Left lung (tissue), 10 donors: Measurements from ENCODE around the gene VWCE. TPM values are rescaled to one million over a fixed set of nuclear protein-coding genes. Genes with fewer than 3 reads are reported as not detected.

ENCODE experiments used
- ATAC-seq: fragments of 200-7000 bp; cut with Tn5 transposase; one replicate; pipeline ENCODE4 v1.9.1; 2020; ENCODE audit warnings: moderate library complexity
- DNase-seq, 4 donors: peaks; one replicate each; pipeline ENCODE4 v3.0.0-alpha.2; 2013 to 2020
- H3K27ac ChIP-seq, 2 donors: fragments of 200-600 bp; sonication (generic) in 1 of 2; one replicate each; pipeline versions ENCODE4 v1.5.0 to v1.8.0; 2020 to 2021
- H3K27me3 ChIP-seq, 2 donors: fragments of 200-600 bp; sonication (generic) in 1 of 2; one replicate each; pipeline versions ENCODE4 v1.5.0 to v1.8.0; 2020 to 2021
- H3K36me3 ChIP-seq, 2 donors: fragments of 200-600 bp; sonication (generic) in 1 of 2; one replicate each; pipeline versions ENCODE4 v1.5.0 to v1.8.0; 2020 to 2021
- H3K4me1 ChIP-seq, 2 donors: fragments of 200-600 bp; one replicate each; pipeline ENCODE4 v1.8.0; 2021
- H3K4me3 ChIP-seq, 2 donors: fragments of 200-600 bp; sonication (generic) in 1 of 2; one replicate each; pipeline versions ENCODE4 v1.5.0 to v1.8.0; 2020 to 2021; ENCODE audit warnings: mild to moderate bottlenecking in 1 of 2
- H3K9me3 ChIP-seq, 2 donors: fragments of 200-600 bp; sonication (generic) in 1 of 2; one replicate each; pipeline versions ENCODE4 v1.5.0 to v1.8.0; 2020 to 2021
- CTCF ChIP-seq, 2 donors: fragments of 200-600 bp; sonication (generic) in 1 of 2; IDR thresholded peaks; one replicate each; pipeline versions ENCODE4 v1.5.0 to v1.8.0; 2021; ENCODE audit warnings: antibody characterized with exemption in 2 of 2
- intact Hi-C, 2 donors: fragments of 100-400 bp; cut with DNase I; formaldehyde crosslinking; loops; one replicate each; pipeline versions ENCODE4 v1.11.2 to v1.14.2; 2022
- polyA plus RNA-seq, 6 donors: library from polyadenylated mRNA; unstranded; fragments of 120-200 nt; gene quantifications; one replicate each; pipeline ENCODE4 v1.2.1, GENCODE V29; 2013; ENCODE audit not compliant: insufficient read length in 6 of 6
- total RNA-seq, 2 donors: library from RNA; stranded (reverse); fragmentation: NEBNext Ultra II Directional; extraction: Animal tissue kit (Norgen Biotek cat#: 25700); gene quantifications; one replicate each; pipeline ENCODE4 v1.2.1, GENCODE V29; 2021
- donor health status: DM: no; HTN: yes; CAD: no.
- donor health status: DM: no; HTN: no; CAD: no.

VWCE gene
- total and polyA plus RNA-seq, 8 donors, result 0.55 to 3.6 (median 1.8) TPM

GRCh38 chr11:61302550-61302949, 7.4 kb upstream of the VWCE start:
- Histone ChIP-seq H3K27ac (no peak overlapping the region), H3K4me1 (peaks cover 2 to 7% of the 10 kb centered on the region in 2 donors), H3K27me3 (no peaks in the 10 kb centered on the region), H3K36me3 (peaks cover 0 to 100% of the 10 kb centered on the region in 2 donors), H3K9me3 (no peaks in the 10 kb centered on the region), H3K4me3 (no peak overlapping the region)
- TF ChIP-seq CTCF (IDR thresholded peaks at IDR 0.05), result no peak
- DNase-seq (no peak), ATAC-seq (no peak)
- intact Hi-C loops, result no loop called here

- Histone ChIP-seq H3K4me3 (no peak overlapping the region), H3K4me1 (peaks cover 14 to 38% of the 10 kb centered on the region in 2 donors), H3K27me3 (peaks cover 5 to 28% of the 10 kb centered on the region in 2 donors), H3K36me3 (peaks cover 0 to 66% of the 10 kb centered on the region in 2 donors), H3K9me3 (no peaks in the 10 kb centered on the region), H3K27ac (no peak overlapping the region)
- no peak for TF ChIP-seq CTCF (IDR thresholded peaks at IDR 0.05)
- DNase-seq (no peak), ATAC-seq (no peak)
- intact Hi-C loops, result no loop called here
Measured at GRCh38 chr11:61298663-61299244, 3.6 kb upstream of the VWCE start.

- Histone ChIP-seq H3K27me3 (peaks cover 5 to 38% of the 10 kb centered on the region in 2 donors), H3K4me1 (peaks cover 16 to 42% of the 10 kb centered on the region in 2 donors), H3K4me3 (no peak overlapping the region), H3K9me3 (no peaks in the 10 kb centered on the region), H3K36me3 (peaks cover 0 to 56% of the 10 kb centered on the region in 2 donors), H3K27ac (no peak overlapping the region)
- DNase-seq (peak in 1 of 4 donors; percentile 49), ATAC-seq (peak; percentile 10)
- intact Hi-C loops, result no loop called here
- TF ChIP-seq CTCF (IDR thresholded peaks at IDR 0.05), result no peak
Measured at GRCh38 chr11:61297746-61298145, 2.6 kb upstream of the VWCE start.

GRCh38 chr11:61297341-61297740, 2.2 kb upstream of the VWCE start:
- Histone ChIP-seq H3K36me3 (peaks cover 0 to 51% of the 10 kb centered on the region in 2 donors), H3K4me1 (peaks cover 16 to 42% of the 10 kb centered on the region in 2 donors), H3K27ac (no peak overlapping the region), H3K9me3 (no peaks in the 10 kb centered on the region), H3K27me3 (peaks cover 5 to 42% of the 10 kb centered on the region in 2 donors), H3K4me3 (no peak overlapping the region)
- ATAC-seq (no peak), DNase-seq (no peak)
- intact Hi-C loops, result no loop called here
- no peak for TF ChIP-seq CTCF (IDR thresholded peaks at IDR 0.05)

GRCh38 chr11:61295596-61295926, 445 bp upstream of the VWCE start:
- peaks cover 5 to 59% of the 10 kb centered on the region in 2 donors for H3K27me3 ChIP-seq
- intact Hi-C loops, result no loop called here
- no peak overlapping the region for H3K27ac ChIP-seq
- H3K4me3 ChIP-seq, result peak overlapping the region in 1 of 2 donors; percentile 40
- peaks cover 0 to 34% of the 10 kb centered on the region in 2 donors for H3K36me3 ChIP-seq
- peaks cover 16 to 42% of the 10 kb centered on the region in 2 donors for H3K4me1 ChIP-seq
- H3K9me3 ChIP-seq, result no peaks in the 10 kb centered on the region
- TF ChIP-seq CTCF (IDR thresholded peaks at IDR 0.05), result no peak
- DNase-seq, result no peak
- no peak for ATAC-seq
